CD4-positive, alpha-beta T cell treated with Interleukin-15 for 4 hours (primary cell): Measurements from ENCODE around the gene PBX2.
"Not testable (repeated sequence)": the region's sequence is repeated elsewhere in the genome, so short reads cannot be mapped to it uniquely, and the experiment has no call there.

Source experiments
- DNase-seq: peaks from one replicate; pipeline ENCODE4 v3.0.0-alpha.2; 2020; ENCODE audit warnings: low spot score

The PBX2 gene

GRCh38 chr6:32190054-32190851, at the start of gene PBX2:
Gene PBX2 (minus strand): TSS chr6:32190202. CDS start chr6:32189915, 287 bp downstream.
- DNase-seq = peak; percentile 84

- no peak for DNase-seq
Measured at GRCh38 chr6:32239462-32239861, 49.5 kb upstream of the PBX2 start.

- DNase-seq = no peak
Measured at GRCh38 chr6:32234934-32235333, 44.9 kb upstream of the PBX2 start.

GRCh38 chr6:32226434-32226833, 36.4 kb upstream of the PBX2 start:
- no peak for DNase-seq

- no peak for DNase-seq
Measured at GRCh38 chr6:32224696-32225095, 34.7 kb upstream of the PBX2 start.

- DNase-seq = no peak
Measured at GRCh38 chr6:32223258-32224235, 33.5 kb upstream of the PBX2 start, which contains the start of gene NOTCH4. Gene NOTCH4 (minus strand): TSS chr6:32224067. CDS start chr6:32223928, 139 bp downstream.

GRCh38 chr6:32222333-32223230, 32.6 kb upstream of the PBX2 start:
- no peak for DNase-seq

- DNase-seq = no peak
Measured at GRCh38 chr6:32220021-32220420, 30.0 kb upstream of the PBX2 start.

GRCh38 chr6:32218167-32218566, 28.2 kb upstream of the PBX2 start:
- DNase-seq = no peak

GRCh38 chr6:32216998-32217397, 27.0 kb upstream of the PBX2 start:
- no peak for DNase-seq

GRCh38 chr6:32216285-32216684, 26.3 kb upstream of the PBX2 start:
- no peak for DNase-seq

- no peak for DNase-seq
Measured at GRCh38 chr6:32215617-32216016, 25.6 kb upstream of the PBX2 start.

GRCh38 chr6:32214126-32214525, 24.1 kb upstream of the PBX2 start:
- DNase-seq = no peak

- DNase-seq = no peak
Measured at GRCh38 chr6:32213649-32214048, 23.6 kb upstream of the PBX2 start.

- no peak for DNase-seq
Measured at GRCh38 chr6:32212076-32212760, 22.2 kb upstream of the PBX2 start.

GRCh38 chr6:32211432-32211831, 21.4 kb upstream of the PBX2 start:
- DNase-seq = not testable (repeated sequence)

GRCh38 chr6:32210191-32210601, 20.2 kb upstream of the PBX2 start:
- DNase-seq = no peak

- DNase-seq = no peak
Measured at GRCh38 chr6:32208996-32209395, 19.0 kb upstream of the PBX2 start.

GRCh38 chr6:32204268-32204715, 14.3 kb upstream of the PBX2 start:
- no peak for DNase-seq

GRCh38 chr6:32203426-32204267, 13.6 kb upstream of the PBX2 start:
- no peak for DNase-seq
